NCI-H82 treated with DMSO at 0.1 percent for 48 hours (cell line): Measurements from ENCODE around the gene RNGTT.
"Not testable (repeated sequence)": the region's sequence is repeated elsewhere in the genome, so short reads cannot be mapped to it uniquely, and the experiment has no call there.

Experiments
- DNase-seq: peaks from one replicate; lab custom pipeline; 2025; ENCODE audit not compliant: unreplicated experiment; lab: John Stamatoyannopoulos, UW

RNGTT gene

DNA sequence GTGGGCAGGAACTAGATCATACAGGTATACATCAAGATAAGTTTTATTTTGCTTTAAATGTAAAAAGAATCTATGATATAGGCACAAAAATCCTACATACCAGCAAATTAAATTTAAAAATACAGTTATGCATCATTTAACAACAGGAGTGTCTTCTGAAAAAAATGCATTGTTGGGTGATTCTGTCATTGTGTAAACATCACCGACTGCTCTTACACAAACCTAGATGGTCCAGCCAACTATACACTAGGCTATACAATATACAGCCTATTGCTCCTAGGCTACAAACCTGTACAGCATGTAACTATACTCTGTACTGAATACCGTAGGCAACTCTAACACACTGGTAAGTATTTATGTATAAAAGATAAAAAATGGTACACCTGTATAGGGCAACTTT, 139.4 kb downstream of the RNGTT start:
- DNase-seq: no peak

DNA sequence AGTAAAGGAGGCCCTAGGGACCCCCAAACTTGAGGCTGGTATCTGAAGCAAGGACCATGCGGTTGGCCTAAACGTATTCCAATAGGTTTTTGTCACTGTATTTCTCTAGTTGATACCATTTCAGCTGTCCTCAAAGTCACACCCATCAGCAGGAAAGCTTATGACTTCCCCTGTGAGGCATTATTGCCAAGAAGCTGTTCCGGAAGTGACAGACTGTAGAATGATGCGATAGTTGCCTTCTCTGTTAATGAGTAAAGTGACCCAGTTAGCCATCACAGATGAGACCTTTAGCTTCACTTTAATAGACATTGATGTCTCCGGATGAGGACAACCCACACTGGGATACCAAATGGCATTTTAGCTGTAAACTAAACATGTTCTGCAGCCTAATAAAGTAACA, 147.9 kb downstream of the RNGTT start:
- DNase-seq: no peak

DNA sequence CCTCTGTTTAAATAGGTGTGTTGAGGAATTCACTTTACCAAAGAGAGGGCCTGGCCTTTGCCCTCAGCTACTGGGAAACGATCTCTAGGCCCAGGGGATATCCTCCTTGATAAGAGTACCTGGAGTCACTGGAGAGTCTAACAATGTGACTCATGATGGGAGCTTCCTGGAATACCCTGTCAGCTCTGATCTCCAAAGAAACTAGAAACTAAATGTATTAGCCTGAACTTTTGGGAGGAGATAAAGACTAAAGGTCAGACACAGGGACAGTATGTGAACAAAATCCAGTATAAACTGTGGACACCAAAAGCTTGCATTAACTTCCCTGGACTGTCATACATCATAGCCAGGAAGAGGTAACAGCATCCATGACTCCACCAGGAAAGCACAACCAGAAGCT, 148.5 kb downstream of the RNGTT start:
- DNase-seq: no peak

- DNase-seq: no peak
Measured at GRCh38 chr6:88813045-88813444, 150.4 kb downstream of the RNGTT start.

DNA sequence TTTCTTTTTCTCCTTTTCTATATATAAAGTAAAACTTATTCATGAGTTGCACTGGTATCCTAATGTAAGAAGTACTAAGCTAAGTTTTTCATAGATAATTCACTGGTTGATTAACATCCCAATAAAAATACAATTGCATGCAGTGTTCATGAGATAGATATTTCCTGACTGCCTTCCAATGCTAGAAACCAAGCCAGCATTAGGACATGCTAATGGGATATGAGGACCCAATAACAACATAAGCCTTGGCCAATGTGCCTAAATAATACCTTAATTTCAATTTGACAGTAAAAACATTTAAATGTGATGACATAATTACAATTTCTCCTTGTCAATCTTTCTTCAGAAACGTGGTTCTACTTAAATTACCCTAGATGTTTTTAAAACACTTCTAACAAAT, 152.7 kb downstream of the RNGTT start:
- DNase-seq: no peak

DNA sequence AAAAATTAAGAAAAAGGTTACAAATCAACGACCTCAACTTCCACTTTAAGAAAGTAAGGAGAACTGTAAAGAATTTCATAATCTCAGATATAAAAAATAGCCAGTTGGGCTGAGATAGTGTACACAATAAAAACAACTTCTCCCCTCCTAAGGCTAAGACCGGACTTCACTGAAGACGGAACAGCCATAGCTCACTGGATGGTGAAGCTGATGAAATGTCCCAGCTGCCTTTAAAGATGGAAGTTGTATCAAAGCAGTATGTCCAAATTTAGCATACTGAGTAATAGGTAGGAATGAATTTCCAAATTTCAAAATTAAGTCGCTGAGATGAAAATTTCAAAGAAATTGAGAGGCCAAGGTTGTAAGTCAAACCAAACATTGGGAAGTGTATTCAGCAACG, 153.3 kb downstream of the RNGTT start:
- no peak for DNase-seq

- no peak for DNase-seq
Measured at GRCh38 chr6:88808381-88808780, 155.0 kb downstream of the RNGTT start.

DNA sequence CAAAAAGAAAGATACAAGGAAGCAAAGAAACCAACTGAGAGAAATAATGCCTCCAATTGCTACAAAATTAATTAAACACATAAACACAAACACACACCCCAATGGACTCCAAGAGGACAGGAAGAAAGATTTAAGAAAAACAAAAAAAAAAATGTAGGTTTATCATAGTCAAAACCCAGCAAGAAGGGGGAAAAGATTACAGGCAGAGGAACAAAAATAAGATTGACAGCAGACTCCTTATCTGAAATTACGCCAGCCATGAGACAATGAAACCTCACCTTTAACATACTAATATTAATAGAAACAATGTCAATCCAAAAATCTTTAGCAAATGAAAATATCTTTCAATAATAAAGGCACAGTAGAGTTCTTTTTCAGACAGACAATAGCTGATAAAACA, 155.8 kb downstream of the RNGTT start:
- DNase-seq: no peak

- DNase-seq: no peak
Measured at GRCh38 chr6:88806728-88807127, 156.7 kb downstream of the RNGTT start.

DNA sequence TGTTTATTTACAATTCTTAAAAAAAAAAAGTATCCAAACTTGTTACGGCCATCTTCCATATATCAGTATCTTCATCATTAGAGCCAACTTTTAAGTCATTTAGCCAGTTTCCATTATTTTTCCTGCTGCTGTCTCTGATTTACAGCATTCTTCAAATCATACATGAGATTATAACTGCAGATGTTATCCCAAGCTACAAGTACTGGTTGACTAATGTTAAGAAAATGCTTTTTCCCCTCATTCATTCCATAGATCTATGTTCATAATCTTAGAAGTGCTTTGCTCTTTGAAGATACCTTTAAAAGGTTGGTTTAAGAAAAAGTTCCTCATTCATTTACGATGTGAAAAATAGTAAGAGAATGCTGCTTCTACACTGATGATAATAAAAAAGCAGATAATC, 158.7 kb downstream of the RNGTT start:
- no peak for DNase-seq

DNA sequence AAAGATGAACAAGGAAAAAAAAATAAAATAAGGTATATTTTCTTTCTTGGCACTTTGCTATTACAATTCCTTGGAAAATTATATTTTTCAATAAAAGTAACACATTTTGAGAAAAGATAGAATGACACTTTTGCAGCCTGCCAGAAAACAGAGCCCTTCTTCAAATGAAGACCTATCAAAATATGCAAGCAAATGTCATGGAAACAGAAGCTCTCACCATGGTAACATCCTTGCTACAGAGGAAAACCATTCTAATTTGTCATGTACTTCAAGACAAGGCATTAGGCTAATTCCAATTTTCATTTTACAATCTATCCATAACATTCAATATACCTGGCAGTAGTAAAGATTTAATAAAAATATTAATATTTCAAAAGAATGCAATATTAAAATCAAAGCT, 177.9 kb downstream of the RNGTT start:
- DNase-seq: no peak

- DNase-seq: peak; percentile 40
Measured at GRCh38 chr6:88780714-88781389, 182.6 kb downstream of the RNGTT start.

GRCh38 chr6:88775866-88776571, 187.4 kb downstream of the RNGTT start:
- DNase-seq: no peak

GRCh38 chr6:88768114-88768513, 195.3 kb downstream of the RNGTT start:
- DNase-seq: not testable (repeated sequence)

DNA sequence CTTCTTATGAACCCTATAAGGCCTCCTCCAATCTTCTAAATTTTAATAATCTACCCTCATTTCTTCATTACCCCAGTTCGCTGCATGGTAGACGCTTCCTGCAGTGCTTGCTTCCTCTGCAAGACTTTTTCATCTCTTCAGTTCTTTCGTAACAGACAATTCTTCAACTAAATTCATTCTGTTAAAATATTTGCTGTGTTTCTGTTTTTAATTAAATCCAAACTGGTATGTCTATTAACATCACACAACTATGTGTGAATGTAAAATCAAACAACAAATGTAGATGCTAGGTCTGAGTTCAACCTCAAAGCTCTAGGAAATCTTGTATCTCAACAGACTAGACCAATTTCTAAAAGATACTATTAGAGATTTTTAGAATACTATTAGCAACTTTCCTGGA, 199.3 kb downstream of the RNGTT start:
- no peak for DNase-seq

DNA sequence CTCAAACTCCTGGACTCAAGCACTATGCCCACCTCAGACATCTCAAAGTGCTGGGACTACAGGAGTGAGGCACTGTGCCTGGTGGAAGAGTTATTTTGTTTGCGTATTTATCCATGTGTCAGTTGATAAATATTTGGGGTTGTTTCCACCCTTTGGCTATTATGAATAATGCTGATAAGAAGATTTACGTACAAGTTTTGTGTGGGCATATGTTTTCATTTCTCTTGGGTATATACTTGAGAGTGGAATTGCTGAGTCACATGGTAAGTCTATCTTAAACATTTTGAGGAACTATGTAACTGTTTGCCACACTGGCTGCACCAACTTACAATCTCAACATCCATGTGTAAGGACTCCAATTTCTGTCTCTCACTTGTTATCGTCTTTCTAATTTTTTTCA, 200.3 kb downstream of the RNGTT start:
- DNase-seq: no peak

- peak; percentile 90 for DNase-seq
Measured at GRCh38 chr6:88761237-88762031, 202.0 kb downstream of the RNGTT start.

GRCh38 chr6:88760091-88760490, 203.3 kb downstream of the RNGTT start:
- no peak for DNase-seq

DNA sequence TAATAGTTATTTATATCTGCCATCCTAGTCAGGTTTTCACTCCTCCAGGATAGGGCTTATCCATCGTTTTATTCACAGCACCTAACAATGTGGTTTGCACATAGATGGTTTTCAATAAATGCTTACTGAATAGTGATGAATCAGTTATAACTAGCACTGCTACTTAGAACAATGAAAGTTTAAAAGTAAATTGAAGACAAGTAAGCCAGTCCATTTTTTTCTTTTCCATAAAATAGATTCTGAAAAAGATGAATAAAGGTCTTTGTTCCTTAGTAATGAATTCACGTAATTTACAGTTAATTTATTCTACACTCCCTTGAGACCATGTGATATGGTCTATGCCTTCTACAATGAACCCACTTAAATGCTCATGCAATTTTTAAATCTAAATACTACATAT, 212.5 kb downstream of the RNGTT start:
- no peak for DNase-seq

DNA sequence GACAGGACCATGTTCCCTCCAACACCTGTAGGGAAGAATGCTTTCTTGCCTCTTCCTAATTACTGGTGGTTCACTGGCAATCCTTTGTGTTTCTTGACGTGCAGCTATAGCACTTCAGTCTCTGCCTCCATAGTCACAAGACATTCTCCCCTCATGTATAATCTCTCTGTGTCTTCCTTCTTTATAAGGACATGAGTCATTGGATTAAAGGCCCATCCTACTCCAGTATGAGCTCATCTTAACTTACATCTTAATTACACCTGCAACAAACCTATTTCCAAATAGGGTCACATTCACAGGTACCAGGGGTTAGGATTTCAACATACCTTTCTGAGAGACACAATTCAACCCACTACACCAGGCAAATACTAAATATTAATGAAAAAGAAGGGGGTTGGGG, 213.6 kb downstream of the RNGTT start:
- no peak for DNase-seq

DNA sequence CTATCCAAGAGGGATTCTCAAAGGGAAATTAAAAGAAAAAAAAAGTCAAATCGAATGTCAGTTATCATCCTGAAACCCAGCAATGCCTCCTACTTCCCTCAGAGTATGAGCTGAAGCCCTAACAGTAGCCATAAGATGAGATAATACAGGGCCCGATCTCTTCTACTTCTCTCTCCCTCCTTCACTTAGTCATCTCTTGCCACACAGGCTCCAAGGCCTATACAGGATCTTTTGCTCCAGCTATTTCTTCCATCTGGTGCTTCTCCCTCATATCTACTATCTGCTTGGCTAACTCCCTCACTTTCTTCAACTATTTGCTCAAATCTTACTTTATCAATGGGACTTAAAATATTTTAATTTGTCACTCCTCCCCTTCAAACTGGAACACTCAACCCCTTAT, 215.3 kb downstream of the RNGTT start:
- DNase-seq: no peak

DNA sequence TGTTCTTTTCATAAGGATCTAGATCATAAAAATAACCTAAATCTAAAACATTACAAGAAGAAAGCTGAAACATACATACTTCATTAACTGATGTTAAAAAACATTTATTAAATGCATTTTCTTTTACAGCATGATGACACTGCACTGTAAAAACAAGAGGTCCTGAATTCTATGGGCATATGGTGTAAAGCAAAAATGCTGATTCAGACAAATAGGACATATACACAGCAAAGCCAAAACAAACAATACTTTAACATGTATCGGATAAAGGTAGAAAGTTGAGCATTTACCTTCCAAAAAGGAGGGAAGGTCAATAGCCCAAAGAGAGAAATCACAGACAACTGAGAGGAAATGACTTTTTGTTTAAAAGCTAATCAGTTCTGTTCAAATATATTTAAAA, 221.5 kb downstream of the RNGTT start:
- no peak for DNase-seq
